GM23338 (cell line): Measurements from ENCODE around the gene CAMTA1. TPM values are rescaled to one million over a fixed set of nuclear protein-coding genes. Genes with fewer than 3 reads are reported as not detected.
"Not testable (repeated sequence)": the region's sequence is repeated elsewhere in the genome, so short reads cannot be mapped to it uniquely, and the experiment has no call there.

ENCODE experiments used
- ATAC-seq: fragments of 200-7000 bp; cut with Tn5 transposase; 3 replicates; pipeline ENCODE4 v1.9.1; 2020
- DNase-seq: peaks from one replicate; pipeline ENCODE4 v3.0.0-alpha.2; 2015; ENCODE audit warnings: low spot score
- H2AFZ ChIP-seq: fragments of 200-600 bp; sonication (generic); 2 replicates; pipeline ENCODE4 v1.8.0; 2016; ENCODE audit warnings: antibody characterized with exemption, mild to moderate bottlenecking, moderate library complexity
- H3F3A ChIP-seq: fragments of 200-600 bp; sonication (generic); replicated peaks from 2 replicates; pipeline ENCODE4 v1.8.0; 2017; ENCODE audit warnings: antibody characterized with exemption, mixed run types, low read depth
- H3K27ac ChIP-seq: fragments of 200-600 bp; sonication (generic); 2 replicates; pipeline ENCODE4 v1.6.1; 2016; ENCODE audit warnings: low read depth
- H3K27me3 ChIP-seq: fragments of 200-600 bp; sonication (generic); 2 replicates; pipeline ENCODE4 v1.8.0; 2016; ENCODE audit warnings: mild to moderate bottlenecking, mixed run types, moderate library complexity; ENCODE audit not compliant: insufficient read depth
- H3K36me3 ChIP-seq: fragments of 200-600 bp; sonication (generic); 2 replicates; pipeline ENCODE4 v1.8.0; 2016; ENCODE audit warnings: mild to moderate bottlenecking; ENCODE audit not compliant: insufficient read depth
- H3K4me1 ChIP-seq: fragments of 200-600 bp; sonication (generic); 2 replicates; pipeline ENCODE4 v1.8.0; 2016; ENCODE audit warnings: mild to moderate bottlenecking, moderate library complexity; ENCODE audit not compliant: insufficient read depth
- H3K4me2 ChIP-seq: fragments of 200-600 bp; sonication (generic); 2 replicates; pipeline ENCODE4 v1.7.1; 2017; ENCODE audit warnings: mixed run types
- H3K4me3 ChIP-seq: fragments of 200-600 bp; sonication (generic); 2 replicates; pipeline ENCODE4 v1.6.1; 2016; ENCODE audit warnings: mixed run types
- H3K79me2 ChIP-seq: fragments of 200-600 bp; sonication (generic); replicated peaks from 2 replicates; pipeline ENCODE4 v1.8.0; 2017; ENCODE audit warnings: mild to moderate bottlenecking; ENCODE audit not compliant: insufficient read depth
- H3K9me2 ChIP-seq: fragments of 200-600 bp; sonication (generic); 2 replicates; pipeline ENCODE4 v1.8.0; 2017; ENCODE audit not compliant: insufficient read depth
- H4K20me1 ChIP-seq: fragments of 200-600 bp; sonication (generic); replicated peaks from 2 replicates; pipeline ENCODE4 v1.8.0; 2017; ENCODE audit warnings: mild to moderate bottlenecking; ENCODE audit not compliant: insufficient read depth
- H3K27ac Mint-ChIP-seq: 2 replicates; pipeline ENCODE4 v1.8.0; 2020; ENCODE audit warnings: inconsistent platforms, mild to moderate bottlenecking, moderate library complexity, mixed read lengths
- H3K27me3 Mint-ChIP-seq: 3 replicates; pipeline ENCODE4 v1.8.0; 2022; ENCODE audit warnings: low read depth, mild to moderate bottlenecking, moderate library complexity, mixed read lengths, inconsistent platforms; ENCODE audit not compliant: insufficient read depth, poor library complexity
- H3K36me3 Mint-ChIP-seq: 3 replicates; pipeline ENCODE4 v1.8.0; 2021; ENCODE audit warnings: low read depth, mild to moderate bottlenecking, inconsistent platforms, moderate library complexity, mixed read lengths
- H3K4me1 Mint-ChIP-seq: 3 replicates; pipeline ENCODE4 v1.8.0; 2020; ENCODE audit warnings: mild to moderate bottlenecking, inconsistent platforms, mixed read lengths
- H3K4me3 Mint-ChIP-seq: 3 replicates; pipeline ENCODE4 v1.8.0; 2021; ENCODE audit warnings: moderate library complexity, mild to moderate bottlenecking, inconsistent platforms, mixed read lengths
- H3K9me3 Mint-ChIP-seq: 3 replicates; pipeline ENCODE4 v1.8.0; 2020; ENCODE audit warnings: moderate library complexity, mild to moderate bottlenecking, inconsistent platforms, mixed read lengths
- CREB1 ChIP-seq: fragments of 250-450 bp; sonication (Bioruptor Pico); IDR thresholded peaks from 2 replicates; pipeline ENCODE4 v1.5.0; 2020; ENCODE audit warnings: low read depth, mild to moderate bottlenecking, moderate library complexity
- JUNB ChIP-seq: IDR thresholded peaks from one replicate; pipeline ENCODE4 v1.6.1; 2016; ENCODE audit warnings: antibody characterized with exemption; ENCODE audit not compliant: unreplicated experiment
- POLR2AphosphoS5 ChIP-seq: IDR thresholded peaks from 2 replicates; pipeline ENCODE4 v1.6.1; 2016; ENCODE audit warnings: antibody characterized with exemption, low read depth
- ZNF114 ChIP-seq: fragments of 250-450 bp; sonication (Bioruptor Pico); IDR thresholded peaks from 2 replicates; pipeline ENCODE4 v1.5.0; 2020; ENCODE audit warnings: mild to moderate bottlenecking, moderate library complexity
- ZNF331 ChIP-seq: fragments of 250-450 bp; sonication (Bioruptor Pico); IDR thresholded peaks from 2 replicates; pipeline ENCODE4 v1.5.0; 2020; ENCODE audit warnings: low read depth, mild to moderate bottlenecking, moderate library complexity
- polyA plus RNA-seq: library from polyadenylated mRNA; unstranded; fragments of >200 nt; fragmentation: Nextera tagmentation; extraction: Ambion mirVana; gene quantifications from 2 replicates; pipeline ENCODE4 v1.2.1, GENCODE V29; 2016
- total RNA-seq: library from RNA; depleted of rRNA; stranded (reverse); fragments of >200 nt; shearing (Covaris generic); gene quantifications from 2 replicates; pipeline ENCODE4 v1.2.3, GENCODE V29; 2014
- TF ChIP-seq, protein P1 (sequence below): IDR thresholded peaks from 2 replicates; pipeline ENCODE4 v1.6.1; 2016; ENCODE audit warnings: antibody characterized with exemption

Gene CAMTA1
- total and polyA plus RNA-seq, 2 experiments from 2014 or later: 115 to 519 TPM

- Histone ChIP-seq H3K9me2 (no peaks in the 10 kb centered on the region; the same call in 1 of the 2 replicates), H3K4me2 (no peak overlapping the region), H3F3A (no peaks in the 10 kb centered on the region), H3K4me1 (no peaks in the 10 kb centered on the region), H3K79me2 (no peaks in the 10 kb centered on the region), H3K4me3 (no peak overlapping the region), H2AFZ (no peak overlapping the region), H3K27ac (no peak overlapping the region), H3K27me3 (no peaks in the 10 kb centered on the region), H4K20me1 (no peaks in the 10 kb centered on the region), H3K36me3 (no peaks in the 10 kb centered on the region)
- H3K27me3 Mint-ChIP-seq: peaks cover 4% of the 10 kb centered on the region
- H3K36me3 Mint-ChIP-seq: 0 out of 3 replicates have a peak, but pooled peaks cover 6% of the 10 kb centered on the region
- DNase-seq (no peak), ATAC-seq (no peak)
- no peak overlapping the region for H3K4me3 Mint-ChIP-seq
- H3K4me1 Mint-ChIP-seq: peaks cover 20% of the 10 kb centered on the region
- no peak for TF ChIP-seq CREB1 (CRISPR knock-in tag)
- no peak for TF ChIP-seq JUNB
- TF ChIP-seq, protein P1, sequence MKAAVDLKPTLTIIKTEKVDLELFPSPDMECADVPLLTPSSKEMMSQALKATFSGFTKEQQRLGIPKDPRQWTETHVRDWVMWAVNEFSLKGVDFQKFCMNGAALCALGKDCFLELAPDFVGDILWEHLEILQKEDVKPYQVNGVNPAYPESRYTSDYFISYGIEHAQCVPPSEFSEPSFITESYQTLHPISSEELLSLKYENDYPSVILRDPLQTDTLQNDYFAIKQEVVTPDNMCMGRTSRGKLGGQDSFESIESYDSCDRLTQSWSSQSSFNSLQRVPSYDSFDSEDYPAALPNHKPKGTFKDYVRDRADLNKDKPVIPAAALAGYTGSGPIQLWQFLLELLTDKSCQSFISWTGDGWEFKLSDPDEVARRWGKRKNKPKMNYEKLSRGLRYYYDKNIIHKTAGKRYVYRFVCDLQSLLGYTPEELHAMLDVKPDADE: no peak
- no peak for TF ChIP-seq POLR2AphosphoS5
- TF ChIP-seq ZNF331 (CRISPR knock-in tag): no peak
- TF ChIP-seq ZNF114: no peak
- no peak overlapping the region for H3K27ac Mint-ChIP-seq
- H3K9me3 Mint-ChIP-seq: peaks cover 21% of the 10 kb centered on the region
Measured at GRCh38 chr1:7329868-7330615, 544.8 kb downstream of the CAMTA1 start.

GRCh38 chr1:7330726-7331125 lies 545.5 kb downstream of the CAMTA1 start:
- not testable (repeated sequence) for ATAC-seq, DNase-seq, H3K4me2 ChIP-seq, H2AFZ ChIP-seq, H3K36me3 Mint-ChIP-seq, H3K4me3 Mint-ChIP-seq, H3K9me2 ChIP-seq, H4K20me1 ChIP-seq, H3K36me3 ChIP-seq, H3K27ac ChIP-seq, H3K4me1 ChIP-seq, H3K4me3 ChIP-seq, H3K27ac Mint-ChIP-seq, H3F3A ChIP-seq, H3K27me3 Mint-ChIP-seq, H3K27me3 ChIP-seq, H3K79me2 ChIP-seq
- peaks cover 15% of the 10 kb centered on the region for H3K9me3 Mint-ChIP-seq
- H3K4me1 Mint-ChIP-seq: peaks cover 21% of the 10 kb centered on the region

DNA sequence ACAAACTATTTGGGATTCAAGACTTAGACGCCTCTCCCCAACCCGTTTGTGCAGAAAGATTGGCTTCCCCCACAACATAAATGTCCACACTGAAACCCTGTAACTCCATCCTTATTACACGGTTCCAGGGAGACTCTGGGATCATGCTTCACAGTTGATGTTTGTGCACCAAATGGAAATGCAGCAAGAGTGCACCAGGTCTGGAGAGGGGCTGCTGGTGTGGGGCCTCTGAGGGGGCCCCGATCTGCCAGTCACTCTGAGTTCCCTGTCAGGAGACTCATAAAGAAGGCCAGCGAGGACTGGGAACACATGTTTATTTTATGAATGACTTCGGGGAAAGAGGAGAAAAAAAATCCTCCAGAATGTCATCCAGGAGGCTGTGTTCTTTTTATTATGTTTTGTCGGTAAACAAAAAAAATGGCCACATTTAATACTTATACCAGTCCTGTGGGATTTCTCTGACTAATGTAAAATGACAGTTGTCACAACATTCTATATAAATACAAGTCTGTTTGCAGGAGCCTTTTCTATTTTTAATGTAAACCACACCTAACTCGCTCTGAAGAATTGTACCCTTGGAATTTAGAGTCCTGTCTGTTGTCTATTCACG lies 546.8 kb downstream of the CAMTA1 start:
- Mint-ChIP-seq H3K27me3 (peaks cover 4% of the 10 kb centered on the region), H3K9me3 (peaks cover 11% of the 10 kb centered on the region), H3K27ac (no peak overlapping the region), H3K36me3 (0 out of 3 replicates have a peak, but pooled peaks cover 2% of the 10 kb centered on the region), H3K4me1 (peaks cover 21% of the 10 kb centered on the region), H3K4me3 (no peak overlapping the region)
- no peak overlapping the region for H3K4me3 ChIP-seq
- H3K4me1 ChIP-seq: no peaks in the 10 kb centered on the region
- H2AFZ ChIP-seq: no peak overlapping the region
- H3K36me3 ChIP-seq: no peaks in the 10 kb centered on the region
- no peaks in the 10 kb centered on the region for H3K79me2 ChIP-seq
- DNase-seq (no peak), ATAC-seq (no peak)
- H3K27ac ChIP-seq: no peak overlapping the region
- no peaks in the 10 kb centered on the region for H3F3A ChIP-seq
- no peak overlapping the region for H3K4me2 ChIP-seq
- no peak for TF ChIP-seq CREB1 (CRISPR knock-in tag)
- no peaks in the 10 kb centered on the region; the same call in 1 of the 2 replicates for H3K9me2 ChIP-seq
- no peaks in the 10 kb centered on the region for H3K27me3 ChIP-seq
- H4K20me1 ChIP-seq: no peaks in the 10 kb centered on the region
